ENCODE results near the gene TMEM263. TPM values are rescaled to one million over a fixed set of nuclear protein-coding genes. Genes with fewer than 3 reads are reported as not detected.

TMEM263 gene
- polyA plus RNA-seq, 1 donor from 2014 or later = 27.1 TPM

DNA sequence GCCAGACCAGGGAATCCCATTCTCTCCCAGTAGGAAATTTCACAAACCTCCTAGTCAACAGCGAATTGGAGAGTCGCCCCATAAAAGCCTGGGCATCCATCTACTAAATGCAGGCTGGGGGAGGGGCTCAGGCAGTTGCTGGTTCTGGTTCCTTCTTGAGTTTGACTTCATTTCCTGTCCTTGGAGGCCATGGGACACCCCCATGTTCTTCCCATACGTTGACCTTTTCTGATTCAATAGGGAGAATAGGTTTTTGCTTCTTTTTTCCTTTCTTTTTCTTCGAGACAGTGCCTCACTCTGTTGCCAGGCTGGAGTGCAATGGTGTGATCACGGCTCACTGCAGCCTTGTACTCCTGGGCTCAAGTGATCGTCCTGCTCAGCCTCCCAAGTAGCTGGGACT lies 44.1 kb upstream of the TMEM263 start:
- TF ChIP-seq RAD21 (conservative IDR thresholded peaks at IDR 0.05) (no peak), EZH2 (IDR thresholded peaks at IDR 0.05; ENCODE audit: borderline replicate concordance, insufficient read depth, low read length, poor library complexity, severe bottlenecking) (no peak), EP300 (conservative IDR thresholded peaks at IDR 0.05; ENCODE audit: poor library complexity, severe bottlenecking) (no peak), TAF1 (IDR thresholded peaks at IDR 0.05; ENCODE audit: low read depth) (no peak), POLR2AphosphoS5 (IDR thresholded peaks at IDR 0.05) (no peak), MXI1 (conservative IDR thresholded peaks at IDR 0.05; ENCODE audit: poor library complexity, severe bottlenecking) (no peak), SMC3 (conservative IDR thresholded peaks at IDR 0.05; ENCODE audit: poor library complexity) (no peak)
- TF ChIP-seq, protein P1, sequence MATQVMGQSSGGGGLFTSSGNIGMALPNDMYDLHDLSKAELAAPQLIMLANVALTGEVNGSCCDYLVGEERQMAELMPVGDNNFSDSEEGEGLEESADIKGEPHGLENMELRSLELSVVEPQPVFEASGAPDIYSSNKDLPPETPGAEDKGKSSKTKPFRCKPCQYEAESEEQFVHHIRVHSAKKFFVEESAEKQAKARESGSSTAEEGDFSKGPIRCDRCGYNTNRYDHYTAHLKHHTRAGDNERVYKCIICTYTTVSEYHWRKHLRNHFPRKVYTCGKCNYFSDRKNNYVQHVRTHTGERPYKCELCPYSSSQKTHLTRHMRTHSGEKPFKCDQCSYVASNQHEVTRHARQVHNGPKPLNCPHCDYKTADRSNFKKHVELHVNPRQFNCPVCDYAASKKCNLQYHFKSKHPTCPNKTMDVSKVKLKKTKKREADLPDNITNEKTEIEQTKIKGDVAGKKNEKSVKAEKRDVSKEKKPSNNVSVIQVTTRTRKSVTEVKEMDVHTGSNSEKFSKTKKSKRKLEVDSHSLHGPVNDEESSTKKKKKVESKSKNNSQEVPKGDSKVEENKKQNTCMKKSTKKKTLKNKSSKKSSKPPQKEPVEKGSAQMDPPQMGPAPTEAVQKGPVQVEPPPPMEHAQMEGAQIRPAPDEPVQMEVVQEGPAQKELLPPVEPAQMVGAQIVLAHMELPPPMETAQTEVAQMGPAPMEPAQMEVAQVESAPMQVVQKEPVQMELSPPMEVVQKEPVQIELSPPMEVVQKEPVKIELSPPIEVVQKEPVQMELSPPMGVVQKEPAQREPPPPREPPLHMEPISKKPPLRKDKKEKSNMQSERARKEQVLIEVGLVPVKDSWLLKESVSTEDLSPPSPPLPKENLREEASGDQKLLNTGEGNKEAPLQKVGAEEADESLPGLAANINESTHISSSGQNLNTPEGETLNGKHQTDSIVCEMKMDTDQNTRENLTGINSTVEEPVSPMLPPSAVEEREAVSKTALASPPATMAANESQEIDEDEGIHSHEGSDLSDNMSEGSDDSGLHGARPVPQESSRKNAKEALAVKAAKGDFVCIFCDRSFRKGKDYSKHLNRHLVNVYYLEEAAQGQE (IDR thresholded peaks at IDR 0.05; ENCODE audit: borderline replicate concordance) = no peak
- TF ChIP-seq, protein P2, sequence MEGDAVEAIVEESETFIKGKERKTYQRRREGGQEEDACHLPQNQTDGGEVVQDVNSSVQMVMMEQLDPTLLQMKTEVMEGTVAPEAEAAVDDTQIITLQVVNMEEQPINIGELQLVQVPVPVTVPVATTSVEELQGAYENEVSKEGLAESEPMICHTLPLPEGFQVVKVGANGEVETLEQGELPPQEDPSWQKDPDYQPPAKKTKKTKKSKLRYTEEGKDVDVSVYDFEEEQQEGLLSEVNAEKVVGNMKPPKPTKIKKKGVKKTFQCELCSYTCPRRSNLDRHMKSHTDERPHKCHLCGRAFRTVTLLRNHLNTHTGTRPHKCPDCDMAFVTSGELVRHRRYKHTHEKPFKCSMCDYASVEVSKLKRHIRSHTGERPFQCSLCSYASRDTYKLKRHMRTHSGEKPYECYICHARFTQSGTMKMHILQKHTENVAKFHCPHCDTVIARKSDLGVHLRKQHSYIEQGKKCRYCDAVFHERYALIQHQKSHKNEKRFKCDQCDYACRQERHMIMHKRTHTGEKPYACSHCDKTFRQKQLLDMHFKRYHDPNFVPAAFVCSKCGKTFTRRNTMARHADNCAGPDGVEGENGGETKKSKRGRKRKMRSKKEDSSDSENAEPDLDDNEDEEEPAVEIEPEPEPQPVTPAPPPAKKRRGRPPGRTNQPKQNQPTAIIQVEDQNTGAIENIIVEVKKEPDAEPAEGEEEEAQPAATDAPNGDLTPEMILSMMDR (IDR thresholded peaks at IDR 0.05; ENCODE audit: poor library complexity, severe bottlenecking) = no peak
- no peaks in the 10 kb centered on the region for H3F3A ChIP-seq (ENCODE audit: insufficient read depth, low read length, poor library complexity, severe bottlenecking)
- no peak overlapping the region for H3K9ac ChIP-seq (ENCODE audit: low read length)
- no peaks in the 10 kb centered on the region for H3K27me3 ChIP-seq (ENCODE audit: insufficient read depth, low read depth, low read length)
- H3K4me2 ChIP-seq (ENCODE audit: low read length) = no peak overlapping the region
- H3K9me3 ChIP-seq (ENCODE audit: low read length) = no peaks in the 10 kb centered on the region
- no peaks in the 10 kb centered on the region for H3K79me2 ChIP-seq (replicated peaks; ENCODE audit: insufficient read depth, low read length)
- no peak overlapping the region for H3K27ac ChIP-seq (ENCODE audit: low read length)
- H3K9me2 ChIP-seq (ENCODE audit: insufficient read depth, low read length) = no peaks in the 10 kb centered on the region
- H3K36me3 ChIP-seq (ENCODE audit: insufficient read depth, low read length) = no peaks in the 10 kb centered on the region
- H4K20me1 ChIP-seq (ENCODE audit: insufficient read depth) = no peaks in the 10 kb centered on the region
- no peak overlapping the region for H3K4me3 ChIP-seq (ENCODE audit: low read length)
- H2AFZ ChIP-seq (ENCODE audit: low read depth, low read length) = no peak overlapping the region

DNA sequence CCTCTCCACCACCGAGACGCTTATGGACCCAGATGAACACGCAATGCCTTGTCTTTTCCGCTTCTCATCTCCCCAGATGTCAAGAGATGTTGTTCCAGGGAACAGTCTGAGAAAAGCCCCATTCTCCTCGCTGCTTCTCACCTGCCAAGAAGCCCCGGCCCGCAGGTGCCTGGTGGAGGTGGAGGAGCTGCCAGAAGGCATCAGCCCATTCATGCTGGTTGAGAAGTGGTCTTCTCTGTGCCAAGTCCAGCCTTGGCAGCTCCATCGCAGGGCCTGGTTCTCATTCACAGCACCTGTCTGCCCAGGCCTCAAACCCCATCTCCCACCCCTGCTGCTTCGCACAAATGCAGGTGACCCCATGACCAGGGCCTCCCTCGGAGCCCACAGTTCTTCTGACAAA lies 42.3 kb upstream of the TMEM263 start:
- H3K9ac ChIP-seq (ENCODE audit: low read length) = no peak overlapping the region
- no peak overlapping the region for H2AFZ ChIP-seq (ENCODE audit: low read depth, low read length)
- H3K4me3 ChIP-seq (ENCODE audit: low read length) = no peak overlapping the region
- H3K9me3 ChIP-seq (ENCODE audit: low read length) = no peaks in the 10 kb centered on the region
- TF ChIP-seq, protein P2 (IDR thresholded peaks at IDR 0.05; ENCODE audit: poor library complexity, severe bottlenecking) = no peak
- no peak for TF ChIP-seq RAD21 (conservative IDR thresholded peaks at IDR 0.05)
- TF ChIP-seq SMC3 (conservative IDR thresholded peaks at IDR 0.05; ENCODE audit: poor library complexity) = no peak
- no peak for TF ChIP-seq TAF1 (IDR thresholded peaks at IDR 0.05; ENCODE audit: low read depth)
- TF ChIP-seq EP300 (conservative IDR thresholded peaks at IDR 0.05; ENCODE audit: poor library complexity, severe bottlenecking) = no peak
- TF ChIP-seq EZH2 (IDR thresholded peaks at IDR 0.05; ENCODE audit: borderline replicate concordance, insufficient read depth, low read length, poor library complexity, severe bottlenecking) = no peak
- no peak for TF ChIP-seq MXI1 (conservative IDR thresholded peaks at IDR 0.05; ENCODE audit: poor library complexity, severe bottlenecking)
- no peak overlapping the region for H3K27ac ChIP-seq (ENCODE audit: low read length)
- no peaks in the 10 kb centered on the region for H3K79me2 ChIP-seq (replicated peaks; ENCODE audit: insufficient read depth, low read length)
- H3K4me2 ChIP-seq (ENCODE audit: low read length) = no peak overlapping the region
- H4K20me1 ChIP-seq (ENCODE audit: insufficient read depth) = no peaks in the 10 kb centered on the region
- no peaks in the 10 kb centered on the region for H3K36me3 ChIP-seq (ENCODE audit: insufficient read depth, low read length)
- no peaks in the 10 kb centered on the region for H3F3A ChIP-seq (ENCODE audit: insufficient read depth, low read length, poor library complexity, severe bottlenecking)
- no peaks in the 10 kb centered on the region for H3K27me3 ChIP-seq (ENCODE audit: insufficient read depth, low read depth, low read length)
- H3K9me2 ChIP-seq (ENCODE audit: insufficient read depth, low read length) = no peaks in the 10 kb centered on the region
